HEK293 (cell line): ENCODE data around the gene KIF21A.

Experiments used
- CTCF ChIA-PET: fragments of 350-600 bp; formaldehyde crosslinking; extraction: SDS; loops from one replicate; lab custom pipeline; 2021; ENCODE audit warnings: antibody characterized with exemption; lab: Yijun Ruan, JAX
- POLR2A ChIA-PET: fragments of 300-600 bp; formaldehyde crosslinking; extraction: SDS; loops from one replicate; lab custom pipeline; 2020; ENCODE audit warnings: antibody characterized with exemption, inconsistent platforms; lab: Yijun Ruan, JAX
- H3K27ac ChIP-seq: fragments of 200-500 bp; sonication (Bioruptor generic); 2 replicates; pipeline ENCODE4 v1.5.1; 2014; ENCODE audit warnings: low read depth, low read length, control low read depth, inconsistent platforms; ENCODE audit errors: extremely low read depth
- H3K36me3 ChIP-seq, 2 experiments: fragments of 200-500 bp in 1 of 2; sonication (Bioruptor generic) in 1 of 2; 1 replicate in 1 of 2; 2 replicates in 1 of 2; pipeline ENCODE4 v1.5.1; 2014 to 2017; ENCODE audit warnings: inconsistent platforms in 2 of 2, low read length in 2 of 2; ENCODE audit not compliant: control insufficient read depth in 2 of 2, insufficient read depth in 1 of 2
- H3K4me1 ChIP-seq: fragments of 200-500 bp; sonication (Bioruptor generic); 2 replicates; pipeline ENCODE4 v1.5.1; 2014; ENCODE audit warnings: mild to moderate bottlenecking, low read length, inconsistent platforms; ENCODE audit not compliant: control insufficient read depth, insufficient read depth
- H3K4me3 ChIP-seq: 2 replicates; pipeline ENCODE4 v1.5.1; 2011; ENCODE audit warnings: low read depth, mild to moderate bottlenecking, control low read depth, low read length, moderate library complexity
- H3K9me3 ChIP-seq: fragments of 200-500 bp; sonication (Bioruptor generic); 2 replicates; pipeline ENCODE4 v1.5.1; 2014; ENCODE audit warnings: low read depth, low read length, inconsistent platforms; ENCODE audit not compliant: control insufficient read depth, insufficient read depth
- INSM2 ChIP-seq: fragments of 450-650 bp; formaldehyde crosslinking; IDR thresholded peaks from 2 replicates; pipeline ENCODE4 v1.5.1; 2016; ENCODE audit warnings: missing biosample characterization, missing genetic modification characterization
- OSR2 ChIP-seq: fragments of 450-650 bp; formaldehyde crosslinking; IDR thresholded peaks from 2 replicates; pipeline ENCODE4 v1.5.1; 2016; ENCODE audit warnings: missing biosample characterization, missing genetic modification characterization
- PRDM2 ChIP-seq: fragments of 450-650 bp; formaldehyde crosslinking; IDR thresholded peaks from 2 replicates; pipeline ENCODE4 v1.5.1; 2016; ENCODE audit warnings: missing biosample characterization, missing genetic modification characterization, borderline replicate concordance
- REST ChIP-seq: fragments of 450-650 bp; formaldehyde crosslinking; IDR thresholded peaks from 2 replicates; pipeline ENCODE4 v1.5.1; 2016; ENCODE audit warnings: missing biosample characterization, missing genetic modification characterization
- SCRT1 ChIP-seq: fragments of 450-650 bp; formaldehyde crosslinking; IDR thresholded peaks from 2 replicates; pipeline ENCODE4 v1.5.1; 2016; ENCODE audit warnings: missing biosample characterization, missing genetic modification characterization, borderline replicate concordance
- ZBTB11 ChIP-seq: fragments of 450-650 bp; formaldehyde crosslinking; conservative IDR thresholded peaks from 2 replicates; pipeline ENCODE4 v1.5.1; 2016; ENCODE audit warnings: low read depth, missing biosample characterization, missing genetic modification characterization
- ZNF169 ChIP-seq: fragments of 450-650 bp; formaldehyde crosslinking; IDR thresholded peaks from 2 replicates; pipeline ENCODE4 v1.5.1; 2016; ENCODE audit warnings: missing biosample characterization, missing genetic modification characterization
- ZNF416 ChIP-seq: fragments of 450-650 bp; formaldehyde crosslinking; IDR thresholded peaks from 2 replicates; pipeline ENCODE4 v1.5.1; 2016; ENCODE audit warnings: missing biosample characterization, missing genetic modification characterization
- ZNF433 ChIP-seq: fragments of 450-650 bp; formaldehyde crosslinking; IDR thresholded peaks from 2 replicates; pipeline ENCODE4 v1.5.1; 2016; ENCODE audit warnings: missing biosample characterization, missing genetic modification characterization, low read depth
- ZNF501 ChIP-seq: fragments of 450-650 bp; formaldehyde crosslinking; IDR thresholded peaks from 2 replicates; pipeline ENCODE4 v1.5.1; 2016; ENCODE audit warnings: missing biosample characterization, missing genetic modification characterization
- ZNF513 ChIP-seq: fragments of 450-650 bp; IDR thresholded peaks from 2 replicates; pipeline ENCODE4 v1.5.1; 2018; ENCODE audit warnings: missing biosample characterization, missing genetic modification characterization
- ZNF521 ChIP-seq: fragments of 450-650 bp; formaldehyde crosslinking; IDR thresholded peaks from 2 replicates; pipeline ENCODE4 v1.5.1; 2017; ENCODE audit warnings: missing biosample characterization, mild to moderate bottlenecking, missing genetic modification characterization
- ZNF558 ChIP-seq: fragments of 450-650 bp; formaldehyde crosslinking; IDR thresholded peaks from 2 replicates; pipeline ENCODE4 v1.5.1; 2016; ENCODE audit warnings: missing biosample characterization, missing genetic modification characterization
- ZNF639 ChIP-seq: fragments of 450-650 bp; formaldehyde crosslinking; IDR thresholded peaks from 2 replicates; pipeline ENCODE4 v1.5.1; 2016; ENCODE audit warnings: missing biosample characterization, missing genetic modification characterization
- ZNF660 ChIP-seq: fragments of 450-650 bp; IDR thresholded peaks from 2 replicates; pipeline ENCODE4 v1.5.1; 2018; ENCODE audit warnings: missing biosample characterization, mild to moderate bottlenecking, missing genetic modification characterization
- ZNF791 ChIP-seq: fragments of 450-650 bp; formaldehyde crosslinking; IDR thresholded peaks from 2 replicates; pipeline ENCODE4 v1.5.1; 2016; ENCODE audit warnings: missing biosample characterization, missing genetic modification characterization

Gene KIF21A

GRCh38 chr12:39402922-39403321 lies 40.0 kb downstream of the KIF21A start:
- Histone ChIP-seq H3K4me3 (no peak overlapping the region), H3K27ac (no peak overlapping the region), H3K4me1 (no peaks in the 10 kb centered on the region), H3K9me3 (no peaks in the 10 kb centered on the region), H3K36me3 (no peaks in the 10 kb centered on the region)
- ChIA-PET POLR2A (no interaction called here), CTCF (interaction anchor here (1.3 kb wide), 1 partner anchor 27 kb away, joined by 4 read pairs; no protein-coding TSS in a partner anchor)
- TF ChIP-seq ZBTB11 (tag by site-specific recombination) (no peak), PRDM2 (tag by site-specific recombination) (no peak), SCRT1 (tag by site-specific recombination) (no peak), ZNF169 (tag by site-specific recombination) (no peak), REST (tag by site-specific recombination) (no peak), ZNF501 (tag by site-specific recombination) (no peak)

- H3K9me3 ChIP-seq: no peaks in the 10 kb centered on the region
- H3K36me3 ChIP-seq: no peaks in the 10 kb centered on the region
- ChIA-PET POLR2A (no interaction called here), CTCF (interaction anchor here (1.0 kb wide), 1 partner anchor 16 kb away, joined by 4 read pairs; no protein-coding TSS in a partner anchor)
- H3K4me3 ChIP-seq: no peak overlapping the region
- TF ChIP-seq INSM2 (tag by site-specific recombination) (no peak), OSR2 (tag by site-specific recombination) (no peak), ZNF660 (tag by site-specific recombination) (no peak), ZNF513 (tag by site-specific recombination) (no peak), ZNF433 (no peak), ZNF521 (tag by site-specific recombination) (no peak), ZNF791 (tag by site-specific recombination) (no peak), ZNF639 (tag by site-specific recombination) (no peak), ZNF558 (tag by site-specific recombination) (no peak), ZNF416 (tag by site-specific recombination) (no peak)
- no peaks in the 10 kb centered on the region for H3K4me1 ChIP-seq
- no peak overlapping the region for H3K27ac ChIP-seq
Measured at GRCh38 chr12:39401459-39401858, 41.5 kb downstream of the KIF21A start.
